HepG2 (cell line): ENCODE data around the gene MRPL2. TPM values are rescaled to one million over a fixed set of nuclear protein-coding genes. Genes with fewer than 3 reads are reported as not detected.

Source experiments
- AKAP8 ChIP-seq: sonication (generic); formaldehyde crosslinking; IDR thresholded peaks from 2 replicates; pipeline ENCODE4 v1.5.1; 2020; ENCODE audit warnings: mild to moderate bottlenecking, missing genetic modification reagents
- ATAD3A ChIP-seq: sonication (generic); formaldehyde crosslinking; IDR thresholded peaks from 2 replicates; pipeline ENCODE4 v1.4.0; 2020; ENCODE audit warnings: missing genetic modification reagents
- CBX5 ChIP-seq: sonication (generic); formaldehyde crosslinking; IDR thresholded peaks from 2 replicates; pipeline ENCODE4 v1.4.0; 2020; ENCODE audit warnings: missing genetic modification reagents, borderline replicate concordance
- DNMT1 ChIP-seq: sonication (generic); formaldehyde crosslinking; IDR thresholded peaks from 2 replicates; pipeline ENCODE4 v1.5.1; 2020; ENCODE audit warnings: mild to moderate bottlenecking, missing genetic modification reagents
- DNMT3B ChIP-seq: conservative IDR thresholded peaks from 2 replicates; pipeline ENCODE4 v1.6.1; 2016; ENCODE audit warnings: missing biosample characterization, control low read depth
- DPF2 ChIP-seq: sonication (generic); formaldehyde crosslinking; IDR thresholded peaks from 2 replicates; pipeline ENCODE4 v1.4.0; 2020; ENCODE audit warnings: mild to moderate bottlenecking, low read depth, missing genetic modification reagents, borderline replicate concordance
- EZH2 ChIP-seq: conservative IDR thresholded peaks from 2 replicates; pipeline ENCODE4 v1.6.1; 2012; ENCODE audit warnings: mild to moderate bottlenecking, low read depth, low read length, moderate library complexity
- FOXA1 ChIP-seq, 2 experiments: fragments of 450-650 bp in 1 of 2; sonication (generic) in 1 of 2; formaldehyde crosslinking in 1 of 2; IDR thresholded peaks; 2 replicates each; pipeline versions ENCODE4 v1.4.0 to v1.6.1; 2016 to 2020; ENCODE audit warnings: missing genetic modification reagents in 1 of 2
- HES4 ChIP-seq: sonication (generic); formaldehyde crosslinking; IDR thresholded peaks from 2 replicates; pipeline ENCODE4 v1.9.0; 2021; ENCODE audit warnings: mild to moderate bottlenecking, missing genetic modification reagents, borderline replicate concordance
- HHEX ChIP-seq: IDR thresholded peaks from 2 replicates; pipeline ENCODE4 v1.6.1; 2016; ENCODE audit warnings: control low read depth
- KLF13 ChIP-seq: sonication (generic); formaldehyde crosslinking; IDR thresholded peaks from 2 replicates; pipeline ENCODE4 v1.4.0; 2020; ENCODE audit warnings: mild to moderate bottlenecking, missing genetic modification reagents
- KLF15 ChIP-seq: sonication (generic); formaldehyde crosslinking; IDR thresholded peaks from 2 replicates; pipeline ENCODE4 v1.8.1; 2023; ENCODE audit warnings: borderline replicate concordance, mild to moderate bottlenecking, inconsistent platforms, missing genetic modification reagents, mixed read lengths
- NFRKB ChIP-seq: fragments of 450-650 bp; IDR thresholded peaks from 2 replicates; pipeline ENCODE4 v1.6.1; 2017
- NRL ChIP-seq: sonication (generic); formaldehyde crosslinking; IDR thresholded peaks from 2 replicates; pipeline ENCODE4 v1.5.0; 2020; ENCODE audit warnings: missing genetic modification reagents, mild to moderate bottlenecking, moderate library complexity, borderline replicate concordance
- REXO4 ChIP-seq: sonication (generic); formaldehyde crosslinking; IDR thresholded peaks from 2 replicates; pipeline ENCODE4 v1.8.0; 2022; ENCODE audit warnings: missing genetic modification reagents, mild to moderate bottlenecking, borderline replicate concordance
- ZMYM2 ChIP-seq: sonication (generic); formaldehyde crosslinking; IDR thresholded peaks from 2 replicates; pipeline ENCODE4 v1.8.0; 2022; ENCODE audit warnings: mild to moderate bottlenecking, missing genetic modification reagents
- ZNF652 ChIP-seq: IDR thresholded peaks from 2 replicates; pipeline ENCODE4 v1.6.1; 2016; ENCODE audit warnings: low read depth, borderline replicate concordance
- ZNF768 ChIP-seq: sonication (generic); formaldehyde crosslinking; IDR thresholded peaks from 2 replicates; pipeline ENCODE4 v1.4.0; 2020; ENCODE audit warnings: missing genetic modification reagents
- ZNF83 ChIP-seq: sonication (generic); formaldehyde crosslinking; IDR thresholded peaks from 2 replicates; pipeline ENCODE4 v1.4.0; 2020; ENCODE audit warnings: missing genetic modification reagents, mild to moderate bottlenecking, borderline replicate concordance
- polyA plus RNA-seq, 8 experiments: library from polyadenylated mRNA; depleted of rRNA in 3 of 8; stranded (reverse) in 7 of 8; unstranded in 1 of 8; fragments of >200 nt; fragmentation: Illumina TruSeq in 4 of 8; extraction: Trizol in 4 of 8; gene quantifications; 2 replicates each; pipeline versions ENCODE4 v1.2.1 to v1.2.3, GENCODE V29; 2011 to 2016; ENCODE audit warnings: low read depth in 4 of 8, missing spikeins in 1 of 8, mixed read lengths in 1 of 8; ENCODE audit not compliant: insufficient read depth in 1 of 8
- total RNA-seq, 5 experiments: library from RNA; depleted of rRNA; stranded (reverse); fragments of >200 nt; fragmentation: Illumina TruSeq; extraction: Trizol; gene quantifications; 2 replicates each; pipeline ENCODE4 v1.2.3, GENCODE V29; 2016; ENCODE audit warnings: low read depth in 1 of 5
- TF ChIP-seq, protein P1 (sequence below): IDR thresholded peaks from 2 replicates; pipeline ENCODE4 v1.6.1; 2016; ENCODE audit warnings: mild to moderate bottlenecking, missing biosample characterization, missing genetic modification reagents
- TF ChIP-seq, protein P2 (sequence below): sonication (generic); formaldehyde crosslinking; IDR thresholded peaks from 2 replicates; pipeline ENCODE4 v1.4.0; 2020; ENCODE audit warnings: missing genetic modification reagents, borderline replicate concordance
- TF ChIP-seq, protein P3 (sequence below): sonication (generic); formaldehyde crosslinking; IDR thresholded peaks from 2 replicates; pipeline ENCODE4 v1.5.0; 2020; ENCODE audit warnings: missing genetic modification reagents
- TF ChIP-seq, protein P4 (sequence below): IDR thresholded peaks from 2 replicates; pipeline ENCODE4 v1.6.1; 2016

MRPL2 gene
- total and polyA plus RNA-seq, 2 of the 13 experiments (the other 11 are each of a cell fraction or from before 2014, with no cell fraction given), result 56.8 to 65.6 TPM

DNA sequence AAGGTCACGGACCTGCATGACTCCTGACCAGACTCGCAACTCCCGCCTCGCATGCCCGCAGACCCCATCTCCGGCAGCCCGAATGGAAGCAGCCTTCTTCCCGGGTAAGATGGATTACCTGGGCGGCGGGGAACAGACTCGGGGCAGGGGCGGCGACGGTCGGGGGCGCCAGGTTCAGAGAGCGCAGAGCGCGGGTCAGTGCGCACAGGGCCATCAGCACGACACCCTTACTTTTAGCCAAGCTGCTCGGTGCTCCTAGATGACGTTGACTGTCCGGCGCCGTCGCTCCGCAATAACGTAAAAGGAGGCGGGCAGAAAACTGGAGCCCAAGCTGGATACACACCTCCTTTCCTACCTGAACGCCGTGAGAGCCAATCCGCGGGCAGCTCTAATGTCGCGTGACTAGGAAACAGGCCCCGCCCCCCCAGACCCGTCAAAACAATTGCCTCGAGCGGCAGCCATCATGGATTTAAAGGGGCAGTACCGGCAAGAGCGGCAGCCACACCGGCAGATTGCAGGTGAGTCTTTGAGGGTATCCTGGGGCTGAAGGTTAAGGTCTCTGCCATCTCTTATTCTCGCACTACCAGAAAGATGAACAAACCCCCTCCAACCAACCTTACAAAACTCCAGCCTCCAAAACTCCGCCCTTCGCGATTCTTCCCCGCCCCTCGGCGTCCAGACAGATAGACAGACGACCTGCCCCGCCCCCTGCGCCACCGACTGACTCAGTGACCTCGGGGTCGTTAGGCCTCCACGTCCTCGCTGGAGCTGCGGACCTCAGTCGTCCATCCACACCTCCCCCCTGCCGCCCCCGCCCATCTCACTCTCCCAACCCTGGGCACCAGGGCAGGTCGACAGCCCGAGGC is at the start of gene MRPL2, which contains the start of gene KLC4 (continued):
- TF ChIP-seq FOXA1 (IDR thresholded peaks at IDR 0.05) (no peak), FOXA1 (CRISPR knock-in tag; IDR thresholded peaks at IDR 0.05) (peak; percentile 55; the same call in 1 of the 2 replicates), DPF2 (CRISPR knock-in tag) (no peak; the same call in 1 of the 2 replicates), KLF13 (CRISPR knock-in tag) (peak; percentile 65; the same call in 1 of the 2 replicates), ZNF652 (CRISPR knock-in tag) (no peak), ZMYM2 (CRISPR knock-in tag) (no peak), NFRKB (no peak), REXO4 (CRISPR knock-in tag) (no peak), KLF15 (CRISPR knock-in tag) (no peak), HES4 (CRISPR knock-in tag) (0 out of 2 replicates have a peak, but pooled peaks have one; percentile 57), ATAD3A (no peak), EZH2 (no peak), DNMT1 (CRISPR knock-in tag) (peak; percentile 49; the same call in 1 of the 2 replicates), ZNF768 (CRISPR knock-in tag) (peak; percentile 87), ZNF83 (no peak), AKAP8 (CRISPR knock-in tag) (peak; percentile 52; the same call in 1 of the 2 replicates), DNMT3B (CRISPR knock-in tag) (no peak; the same call in 1 of the 2 replicates), HHEX (CRISPR knock-in tag) (no peak; the same call in 1 of the 2 replicates), CBX5 (CRISPR knock-in tag) (peak; percentile 58; the same call in 1 of the 2 replicates), NRL (peak; percentile 74; the same call in 1 of the 2 replicates)
- TF ChIP-seq, protein P1, sequence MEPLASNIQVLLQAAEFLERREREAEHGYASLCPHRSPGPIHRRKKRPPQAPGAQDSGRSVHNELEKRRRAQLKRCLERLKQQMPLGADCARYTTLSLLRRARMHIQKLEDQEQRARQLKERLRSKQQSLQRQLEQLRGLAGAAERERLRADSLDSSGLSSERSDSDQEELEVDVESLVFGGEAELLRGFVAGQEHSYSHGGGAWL (CRISPR knock-in tag), result peak; percentile 45; the same call in 1 of the 2 replicates
- TF ChIP-seq, protein P2, sequence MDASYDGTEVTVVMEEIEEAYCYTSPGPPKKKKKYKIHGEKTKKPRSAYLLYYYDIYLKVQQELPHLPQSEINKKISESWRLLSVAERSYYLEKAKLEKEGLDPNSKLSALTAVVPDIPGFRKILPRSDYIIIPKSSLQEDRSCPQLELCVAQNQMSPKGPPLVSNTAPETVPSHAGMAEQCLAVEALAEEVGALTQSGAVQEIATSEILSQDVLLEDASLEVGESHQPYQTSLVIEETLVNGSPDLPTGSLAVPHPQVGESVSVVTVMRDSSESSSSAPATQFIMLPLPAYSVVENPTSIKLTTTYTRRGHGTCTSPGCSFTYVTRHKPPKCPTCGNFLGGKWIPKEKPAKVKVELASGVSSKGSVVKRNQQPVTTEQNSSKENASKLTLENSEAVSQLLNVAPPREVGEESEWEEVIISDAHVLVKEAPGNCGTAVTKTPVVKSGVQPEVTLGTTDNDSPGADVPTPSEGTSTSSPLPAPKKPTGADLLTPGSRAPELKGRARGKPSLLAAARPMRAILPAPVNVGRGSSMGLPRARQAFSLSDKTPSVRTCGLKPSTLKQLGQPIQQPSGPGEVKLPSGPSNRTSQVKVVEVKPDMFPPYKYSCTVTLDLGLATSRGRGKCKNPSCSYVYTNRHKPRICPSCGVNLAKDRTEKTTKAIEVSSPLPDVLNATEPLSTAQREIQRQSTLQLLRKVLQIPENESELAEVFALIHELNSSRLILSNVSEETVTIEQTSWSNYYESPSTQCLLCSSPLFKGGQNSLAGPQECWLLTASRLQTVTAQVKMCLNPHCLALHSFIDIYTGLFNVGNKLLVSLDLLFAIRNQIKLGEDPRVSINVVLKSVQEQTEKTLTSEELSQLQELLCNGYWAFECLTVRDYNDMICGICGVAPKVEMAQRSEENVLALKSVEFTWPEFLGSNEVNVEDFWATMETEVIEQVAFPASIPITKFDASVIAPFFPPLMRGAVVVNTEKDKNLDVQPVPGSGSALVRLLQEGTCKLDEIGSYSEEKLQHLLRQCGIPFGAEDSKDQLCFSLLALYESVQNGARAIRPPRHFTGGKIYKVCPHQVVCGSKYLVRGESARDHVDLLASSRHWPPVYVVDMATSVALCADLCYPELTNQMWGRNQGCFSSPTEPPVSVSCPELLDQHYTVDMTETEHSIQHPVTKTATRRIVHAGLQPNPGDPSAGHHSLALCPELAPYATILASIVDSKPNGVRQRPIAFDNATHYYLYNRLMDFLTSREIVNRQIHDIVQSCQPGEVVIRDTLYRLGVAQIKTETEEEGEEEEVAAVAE (CRISPR knock-in tag), result peak; percentile 57; the same call in 1 of the 2 replicates
- TF ChIP-seq, protein P3, sequence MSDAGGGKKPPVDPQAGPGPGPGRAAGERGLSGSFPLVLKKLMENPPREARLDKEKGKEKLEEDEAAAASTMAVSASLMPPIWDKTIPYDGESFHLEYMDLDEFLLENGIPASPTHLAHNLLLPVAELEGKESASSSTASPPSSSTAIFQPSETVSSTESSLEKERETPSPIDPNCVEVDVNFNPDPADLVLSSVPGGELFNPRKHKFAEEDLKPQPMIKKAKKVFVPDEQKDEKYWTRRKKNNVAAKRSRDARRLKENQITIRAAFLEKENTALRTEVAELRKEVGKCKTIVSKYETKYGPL (CRISPR knock-in tag), result no peak
- TF ChIP-seq, protein P4, sequence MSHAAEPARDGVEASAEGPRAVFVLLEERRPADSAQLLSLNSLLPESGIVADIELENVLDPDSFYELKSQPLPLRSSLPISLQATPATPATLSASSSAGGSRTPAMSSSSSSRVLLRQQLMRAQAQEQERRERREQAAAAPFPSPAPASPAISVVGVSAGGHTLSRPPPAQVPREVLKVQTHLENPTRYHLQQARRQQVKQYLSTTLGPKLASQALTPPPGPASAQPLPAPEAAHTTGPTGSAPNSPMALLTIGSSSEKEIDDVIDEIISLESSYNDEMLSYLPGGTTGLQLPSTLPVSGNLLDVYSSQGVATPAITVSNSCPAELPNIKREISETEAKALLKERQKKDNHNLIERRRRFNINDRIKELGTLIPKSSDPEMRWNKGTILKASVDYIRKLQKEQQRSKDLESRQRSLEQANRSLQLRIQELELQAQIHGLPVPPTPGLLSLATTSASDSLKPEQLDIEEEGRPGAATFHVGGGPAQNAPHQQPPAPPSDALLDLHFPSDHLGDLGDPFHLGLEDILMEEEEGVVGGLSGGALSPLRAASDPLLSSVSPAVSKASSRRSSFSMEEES (CRISPR knock-in tag), result peak; percentile 55
